ENCODE results near the gene SEMA3B. TPM values are rescaled to one million over a fixed set of nuclear protein-coding genes. Genes with fewer than 3 reads are reported as not detected.
"Not testable (repeated sequence)": the region's sequence is repeated elsewhere in the genome, so short reads cannot be mapped to it uniquely, and the experiment has no call there.

SEMA3B gene
- total and polyA plus RNA-seq, 2 of the 4 experiments (the other 2 are of a cell fraction), result 4.3 to 29.3 TPM

DNA sequence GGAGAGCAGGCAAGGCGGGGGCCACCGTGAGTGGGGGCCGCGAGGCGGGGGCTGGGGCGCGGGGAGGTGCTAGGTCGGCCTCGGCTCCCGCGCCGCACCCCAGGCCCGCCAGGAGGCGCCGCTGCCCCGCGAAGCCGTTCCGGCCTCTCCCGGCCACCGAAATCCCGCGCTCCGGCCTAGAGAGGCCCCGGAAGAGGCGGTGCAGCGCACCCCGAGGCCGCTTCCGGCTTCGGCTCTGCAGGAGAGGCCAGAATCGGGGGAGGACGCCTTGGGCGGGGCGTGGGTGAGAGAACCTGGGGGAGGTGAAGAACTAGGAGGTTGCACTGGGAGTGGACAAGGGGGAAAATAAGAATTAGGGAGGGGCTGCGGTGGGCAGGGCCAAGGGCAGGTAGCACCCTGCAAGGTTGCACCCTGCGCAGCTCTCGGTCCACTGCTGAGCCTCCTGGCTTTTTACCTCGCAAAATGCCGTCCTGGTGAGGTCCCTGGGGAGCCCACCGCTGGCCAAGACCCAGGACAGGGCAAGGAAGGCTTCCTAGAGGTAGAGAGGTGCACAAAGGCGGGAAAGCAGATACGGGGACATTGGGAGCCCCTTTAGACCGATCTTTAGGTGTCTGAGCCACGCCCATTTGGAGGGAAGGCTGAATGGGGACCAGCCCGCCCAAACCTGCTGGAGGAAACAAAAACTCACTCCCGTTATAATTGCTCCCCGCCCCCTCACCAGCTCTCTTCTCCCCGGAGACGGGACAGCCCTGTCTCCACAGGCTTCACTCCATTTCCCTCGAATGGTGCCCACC is 41.4 kb upstream of the SEMA3B start (continued):
- TF ChIP-seq FOS (IDR thresholded peaks at IDR 0.05; ENCODE audit: low read depth, low read length) (no peak), RAD21 (IDR thresholded peaks at IDR 0.05; ENCODE audit: low read length) (peak; percentile 94), CEBPB (IDR thresholded peaks at IDR 0.05; ENCODE audit: low read depth, low read length) (no peak)

DNA sequence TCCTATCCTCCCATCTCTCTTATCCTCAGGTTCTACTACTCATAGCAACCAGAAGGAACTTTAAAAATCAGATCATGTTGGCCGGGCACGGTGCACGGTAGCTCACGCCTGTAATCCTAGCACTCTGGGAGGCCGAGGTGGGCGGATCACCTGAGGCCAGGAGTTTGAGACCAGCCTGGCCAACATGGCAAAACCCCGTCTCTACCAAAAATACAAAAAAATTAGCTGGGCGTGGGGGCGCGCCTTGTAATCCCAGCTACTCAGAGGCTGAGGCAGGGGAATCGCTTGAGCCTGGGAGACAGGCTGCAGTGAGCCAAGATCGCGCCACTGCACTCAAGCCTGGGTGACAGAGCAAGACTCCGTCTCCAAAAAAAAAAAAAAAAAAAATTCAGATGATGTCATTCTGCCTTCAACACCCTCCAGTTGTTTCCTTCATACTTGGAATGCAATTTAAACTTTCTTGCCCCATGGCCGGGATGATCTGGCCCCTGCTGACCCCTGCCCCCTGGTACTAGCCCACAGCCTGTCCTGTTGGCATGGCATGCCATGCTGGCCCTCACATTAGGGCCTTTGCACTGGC is 40.7 kb upstream of the SEMA3B start:
- 25% methylated on average over 12 of the region's 15 CpGs; no CpG with 5 or more reads in 1 of the 2 experiments for WGBS, 2 experiments (ENCODE audit: extremely low coverage in 2 of 2, insufficient read length in 1 of 2)
- H2BK15ac ChIP-seq (ENCODE audit: low read depth, low read length); H3K27me3 ChIP-seq (ENCODE audit: control insufficient read depth, insufficient read depth, low read length); H3K9me3 ChIP-seq (ENCODE audit: control insufficient read depth, insufficient read depth, low read length); dilution Hi-C loops (cut with HindIII; ENCODE audit: low sequenced_read_pairs, unreplicated experiment); BruUV-seq (replicated peaks); ATAC-seq (ENCODE audit: low read depth); H3K56ac ChIP-seq (ENCODE audit: extremely low read depth, insufficient read depth, low read length); H3K9me1 ChIP-seq (ENCODE audit: insufficient read depth, low read length); POLR2A ChIA-PET (ENCODE audit: unreplicated experiment); H4K20me1 ChIP-seq (ENCODE audit: insufficient read depth, low read length); H3K23ac ChIP-seq (ENCODE audit: low read depth, low read length); H2BK5ac ChIP-seq (ENCODE audit: low read depth, low read length, poor library complexity, severe bottlenecking); H3K36me3 ChIP-seq (ENCODE audit: control insufficient read depth, insufficient read depth, low read length); H3K4me1 ChIP-seq (ENCODE audit: control insufficient read depth, insufficient read depth, low read length); DNase-seq; H2BK20ac ChIP-seq (ENCODE audit: low read depth, low read length): not testable (repeated sequence)
- Histone ChIP-seq H2AFZ (replicated peaks; ENCODE audit: low read length, poor library complexity) (peak overlapping the region; percentile 97), H3K4ac (ENCODE audit: low read depth, low read length) (peak overlapping the region; percentile 93), H3K14ac (replicated peaks; ENCODE audit: low read depth, low read length) (peak overlapping the region; percentile 48; the same call in 1 of the 2 replicates), H2AK9ac (replicated peaks; ENCODE audit: low read depth, low read length, poor library complexity) (peak overlapping the region; percentile 99), H3K4me2 (ENCODE audit: low read depth, low read length) (peak overlapping the region; percentile 99), H3K79me1 (ENCODE audit: low read depth in 1 of 2, low read length in 2 of 2) (peaks cover 0 to 10% of the 10 kb centered on the region in 2 experiments; a peak in 2 of 4 replicates), H4K91ac (ENCODE audit: insufficient read depth, low read depth, low read length) (peak overlapping the region; percentile 31; the same call in 1 of the 2 replicates), H3K9ac (ENCODE audit: low read depth, low read length) (peak overlapping the region; percentile 82), H3K4me3 (ENCODE audit: insufficient read depth, low read depth, low read length) (peak overlapping the region; percentile 82), H4K5ac (ENCODE audit: low read depth, low read length) (peak overlapping the region; percentile 97), H2BK120ac (ENCODE audit: low read depth, low read length) (peak overlapping the region; percentile 32; the same call in 1 of the 2 replicates), H3K27ac (ENCODE audit: insufficient read depth, low read length) (peak overlapping the region; percentile 81; the same call in 1 of the 2 replicates), H4K8ac (ENCODE audit: low read depth in 2 of 2, low read length in 2 of 2) (peak overlapping the region; percentile 98 to 99; a peak in 3 of 4 replicates), H3K18ac (ENCODE audit: low read depth, low read length) (peak overlapping the region; percentile 22; the same call in 1 of the 2 replicates), H2AK5ac (ENCODE audit: low read depth, low read length) (peak overlapping the region; percentile 97)
- CTCF ChIA-PET, result interaction anchor here (0.6 to 2.2 kb wide), 4 partner anchors 13 to 120 kb away, joined by 3 to 6 read pairs (median 4); no protein-coding TSS in a partner anchor
- in situ Hi-C loops (cut with MboI; ENCODE audit: low sequenced_read_pairs) (loop anchor here (5.0 kb wide), 2 partner anchors 36 to 44 kb away; partner anchors contain the start of gene GNAT1), intact Hi-C loops (cut with micrococcal nuclease) (loop anchor here (5.0 kb wide), 1 partner anchor 314 kb away; no protein-coding TSS in a partner anchor)
